Tibial nerve (tissue), 4 donors: Measurements from ENCODE around the gene SLC30A1. TPM values are rescaled to one million over a fixed set of nuclear protein-coding genes. Genes with fewer than 3 reads are reported as not detected.

Source experiments
- DNase-seq, 2 donors: peaks; one replicate each; pipeline ENCODE4 v3.0.0-alpha.2; 2019; ENCODE audit warnings: low spot score in 2 of 2
- H3K27ac ChIP-seq, 4 donors: fragments of 200-600 bp; sonication (generic) in 3 of 4; one replicate each; pipeline ENCODE4 v1.5.1; 2017 to 2019; ENCODE audit warnings: mild to moderate bottlenecking in 1 of 4
- H3K27me3 ChIP-seq, 2 donors: fragments of 200-600 bp; sonication (generic) in 1 of 2; one replicate each; pipeline versions ENCODE4 v1.5.1 to v1.6.0; 2017 to 2019
- H3K36me3 ChIP-seq, 3 donors: fragments of 200-600 bp; sonication (generic); one replicate each; pipeline ENCODE4 v1.5.1; 2018 to 2019
- H3K4me1 ChIP-seq, 4 donors: fragments of 200-600 bp; sonication (generic) in 3 of 4; one replicate each; pipeline ENCODE4 v1.5.1; 2017 to 2019
- H3K4me3 ChIP-seq, 4 donors: fragments of 200-600 bp; sonication (generic) in 3 of 4; one replicate each; pipeline ENCODE4 v1.5.1; 2017 to 2019; ENCODE audit warnings: mild to moderate bottlenecking in 1 of 4, moderate library complexity in 1 of 4
- H3K9me3 ChIP-seq, 4 donors: fragments of 200-600 bp; sonication (generic) in 3 of 4; one replicate each; pipeline ENCODE4 v1.5.1; 2017 to 2019
- EP300 ChIP-seq, 2 donors: sonication (generic); formaldehyde crosslinking; IDR thresholded peaks; one replicate each; pipeline ENCODE4 v1.6.1; 2017; ENCODE audit warnings: antibody characterized with exemption in 2 of 2, mild to moderate bottlenecking in 1 of 2
- POLR2A ChIP-seq, 2 donors: fragments of 450-650 bp; IDR thresholded peaks; one replicate each; pipeline ENCODE4 v1.6.1; 2017; ENCODE audit warnings: antibody characterized with exemption in 2 of 2, mild to moderate bottlenecking in 2 of 2, moderate library complexity in 2 of 2
- WGBS, 2 donors: methylation state at CpG; one replicate each; pipeline ENCODE4 v1.1.5; 2018; 5-methylcytosine and 5-hydroxymethylcytosine counted together
- total RNA-seq, 4 donors: library from RNA; depleted of rRNA; stranded (reverse); fragments of >200 nt; gene quantifications; one replicate each; pipeline ENCODE4 v1.1.0, GENCODE V29; 2016
- TF ChIP-seq, protein P1 (sequence below), 5 experiments: fragments of 200-600 bp in 3 of 5; fragments of 450-650 bp in 2 of 5; sonication (generic) in 3 of 5; IDR thresholded peaks; one replicate each; pipeline ENCODE4 v1.5.1; 2016 to 2019; ENCODE audit warnings: antibody characterized with exemption in 5 of 5, mild to moderate bottlenecking in 3 of 5, moderate library complexity in 2 of 5

The SLC30A1 gene
- total RNA-seq, 4 donors from 2014 or later: 11.7 to 17.9 (median 16.9) TPM

DNA sequence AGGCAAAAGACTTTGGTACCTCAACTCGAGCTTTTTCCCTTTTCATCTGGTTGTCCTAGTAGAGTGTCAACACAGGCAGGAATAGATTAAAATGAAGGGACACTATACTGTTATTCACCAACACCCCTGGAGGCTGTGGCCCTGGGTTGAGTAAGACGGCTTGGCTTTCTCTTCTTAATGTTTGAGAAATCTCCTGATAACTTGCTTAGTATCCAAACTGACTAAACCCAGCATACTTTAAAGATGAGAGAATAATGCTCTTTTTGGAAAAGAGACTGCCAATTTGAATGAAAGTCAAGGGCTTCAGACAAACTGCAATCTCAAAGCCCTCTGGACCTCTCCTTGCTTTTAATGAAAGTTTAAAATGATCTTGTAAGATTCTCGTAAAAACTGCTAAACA lies 2.6 kb upstream of the SLC30A1 start:
- TF ChIP-seq, protein P1, sequence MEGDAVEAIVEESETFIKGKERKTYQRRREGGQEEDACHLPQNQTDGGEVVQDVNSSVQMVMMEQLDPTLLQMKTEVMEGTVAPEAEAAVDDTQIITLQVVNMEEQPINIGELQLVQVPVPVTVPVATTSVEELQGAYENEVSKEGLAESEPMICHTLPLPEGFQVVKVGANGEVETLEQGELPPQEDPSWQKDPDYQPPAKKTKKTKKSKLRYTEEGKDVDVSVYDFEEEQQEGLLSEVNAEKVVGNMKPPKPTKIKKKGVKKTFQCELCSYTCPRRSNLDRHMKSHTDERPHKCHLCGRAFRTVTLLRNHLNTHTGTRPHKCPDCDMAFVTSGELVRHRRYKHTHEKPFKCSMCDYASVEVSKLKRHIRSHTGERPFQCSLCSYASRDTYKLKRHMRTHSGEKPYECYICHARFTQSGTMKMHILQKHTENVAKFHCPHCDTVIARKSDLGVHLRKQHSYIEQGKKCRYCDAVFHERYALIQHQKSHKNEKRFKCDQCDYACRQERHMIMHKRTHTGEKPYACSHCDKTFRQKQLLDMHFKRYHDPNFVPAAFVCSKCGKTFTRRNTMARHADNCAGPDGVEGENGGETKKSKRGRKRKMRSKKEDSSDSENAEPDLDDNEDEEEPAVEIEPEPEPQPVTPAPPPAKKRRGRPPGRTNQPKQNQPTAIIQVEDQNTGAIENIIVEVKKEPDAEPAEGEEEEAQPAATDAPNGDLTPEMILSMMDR (IDR thresholded peaks at IDR 0.05): no peak
- TF ChIP-seq EP300 (IDR thresholded peaks at IDR 0.05) (peak in 1 of 2 donors; percentile 25), POLR2A (IDR thresholded peaks at IDR 0.05) (no peak)
- 54 to 57% methylated on average over 3 of the region's 3 CpGs for WGBS, 2 donors
- no peaks in the 10 kb centered on the region for H3K27me3 ChIP-seq
- no peaks in the 10 kb centered on the region for H3K36me3 ChIP-seq
- H3K9me3 ChIP-seq: no peaks in the 10 kb centered on the region
- no peak overlapping the region for H3K4me3 ChIP-seq
- H3K4me1 ChIP-seq: peaks cover 0 to 24% (median 6%) of the 10 kb centered on the region in 4 donors
- DNase-seq: no peak
- H3K27ac ChIP-seq: peak overlapping the region in 2 of 4 donors; percentile 83 to 96

DNA sequence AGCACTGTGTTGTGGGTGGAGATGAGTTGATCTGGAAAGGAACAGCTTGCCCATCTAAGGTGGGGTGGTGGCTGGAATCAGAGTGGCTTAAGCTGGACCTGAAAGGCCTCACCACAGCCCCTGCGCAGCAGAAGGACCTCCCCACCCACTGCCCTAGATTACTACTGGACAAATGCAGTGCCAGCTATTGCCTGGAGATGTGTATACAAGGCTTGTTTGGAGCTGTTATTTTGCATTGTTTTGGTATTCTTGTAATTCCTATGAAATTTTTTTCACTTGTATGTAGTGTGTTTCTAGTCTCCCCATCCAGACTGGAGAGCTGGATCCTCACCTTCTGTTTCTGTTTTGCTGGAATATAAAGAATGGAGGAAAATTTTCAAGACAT lies 1.3 kb upstream of the SLC30A1 start:
- Histone ChIP-seq H3K27me3 (no peaks in the 10 kb centered on the region), H3K4me1 (peaks cover 0 to 37% (median 14%) of the 10 kb centered on the region in 4 donors), H3K4me3 (no peak overlapping the region), H3K27ac (peak overlapping the region in 3 of 4 donors; percentile 83 to 96 (median 92)), H3K9me3 (no peaks in the 10 kb centered on the region), H3K36me3 (peaks cover 0 to 6% (median 0%) of the 10 kb centered on the region in 3 donors)
- no peak for TF ChIP-seq EP300 (IDR thresholded peaks at IDR 0.05)
- no peak for TF ChIP-seq POLR2A (IDR thresholded peaks at IDR 0.05)
- TF ChIP-seq, protein P1 (IDR thresholded peaks at IDR 0.05): no peak
- 76 to 81% methylated on average over 1 of the region's 1 CpG for WGBS, 2 donors
- DNase-seq: no peak

DNA sequence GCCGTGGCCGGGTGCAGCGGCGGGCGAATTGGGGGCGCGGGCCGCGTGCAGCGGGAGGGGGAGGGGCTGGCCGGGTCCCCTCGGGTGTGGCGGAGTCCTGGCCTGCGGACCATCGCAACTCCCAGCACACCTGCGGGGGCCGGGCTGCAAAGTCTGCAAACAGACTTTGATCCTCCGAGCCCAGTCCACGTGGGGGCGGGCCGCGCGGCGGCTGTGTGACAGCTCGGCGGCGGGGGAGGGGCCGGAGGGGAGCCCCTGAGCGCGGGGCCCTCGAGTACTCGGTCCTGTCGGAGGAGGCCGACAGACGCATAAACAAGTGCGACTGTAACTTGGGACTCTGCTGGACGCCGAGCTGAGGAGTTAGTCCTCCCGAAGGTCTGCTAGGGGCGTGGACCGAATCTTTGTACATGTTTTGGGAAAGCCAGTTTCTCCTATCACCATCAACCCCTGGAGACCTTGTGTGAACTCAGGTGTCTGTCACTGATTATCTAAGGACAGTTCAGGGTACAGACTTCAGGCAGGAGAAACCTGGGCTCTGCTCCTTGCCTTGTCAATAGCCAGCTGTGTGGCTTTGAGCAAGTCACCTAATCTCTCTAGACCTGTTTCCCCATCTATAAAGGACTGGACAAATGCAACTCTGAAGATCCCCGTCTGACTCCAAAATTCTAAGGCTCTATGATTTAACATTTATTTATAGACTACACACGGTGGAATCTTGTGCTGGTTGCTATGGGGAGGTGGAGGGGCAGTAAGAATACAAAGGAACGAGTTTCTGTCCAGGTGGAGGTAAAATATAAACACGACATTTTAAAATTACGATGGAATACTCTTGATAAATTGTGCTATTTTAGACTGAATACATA lies 710 bp upstream of the SLC30A1 start:
- H3K27ac ChIP-seq: peak overlapping the region; percentile 83 to 96 (median 92)
- peak in 1 of 2 donors; percentile 61 for DNase-seq
- peak overlapping the region; percentile 57 to 94 (median 76) for H3K4me3 ChIP-seq
- WGBS, 2 donors: 15 to 40% methylated on average over 6 to 15 of the region's 46 CpGs
- H3K36me3 ChIP-seq: peaks cover 0 to 12% (median 0%) of the 10 kb centered on the region in 3 donors
- TF ChIP-seq, protein P1 (IDR thresholded peaks at IDR 0.05): no peak
- TF ChIP-seq POLR2A (IDR thresholded peaks at IDR 0.05) (no peak), EP300 (IDR thresholded peaks at IDR 0.05) (no peak)
- H3K4me1 ChIP-seq: peaks cover 0 to 43% (median 18%) of the 10 kb centered on the region in 4 donors
- H3K9me3 ChIP-seq: no peaks in the 10 kb centered on the region
- H3K27me3 ChIP-seq: no peaks in the 10 kb centered on the region

DNA sequence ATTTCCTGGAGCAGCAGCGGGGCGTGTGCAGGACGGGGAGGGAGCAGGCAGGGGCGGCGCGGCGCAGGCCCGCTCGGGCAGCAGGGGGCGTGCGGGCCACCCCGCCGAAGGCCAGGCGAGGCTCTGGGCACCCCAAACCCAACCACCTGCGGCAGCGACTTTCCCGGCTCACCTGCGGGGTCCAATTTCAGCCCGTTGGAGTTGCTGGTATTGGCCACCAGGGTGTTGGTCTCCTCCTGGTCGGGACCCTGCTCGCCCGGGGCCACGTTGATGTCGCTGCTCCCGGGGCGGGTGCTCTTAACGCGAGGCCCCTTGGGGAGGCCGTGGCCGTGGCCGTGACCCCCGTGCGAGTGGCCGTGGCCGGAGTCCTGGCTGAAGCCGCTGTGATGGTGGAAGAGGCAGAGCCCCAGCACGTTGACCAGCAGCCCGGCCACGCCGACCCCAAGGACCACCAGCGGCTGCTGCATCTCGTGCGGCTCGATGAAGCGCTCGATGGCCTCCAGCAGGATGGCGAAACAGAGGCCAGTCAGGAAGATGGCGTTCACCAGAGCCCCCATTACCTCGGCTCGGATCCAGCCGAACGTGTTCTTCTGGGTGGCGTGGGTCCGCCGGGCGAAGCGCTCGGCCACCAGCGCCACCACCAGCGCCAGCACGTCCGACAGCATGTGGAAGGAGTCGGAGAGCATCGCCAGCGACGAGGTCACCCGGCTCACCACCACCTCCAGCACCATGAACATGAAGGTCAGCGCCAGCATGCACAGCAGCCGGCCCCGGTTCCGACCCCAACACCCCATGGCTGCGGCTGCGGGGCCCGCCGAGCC lies 932 bp downstream of the SLC30A1 start:
- Histone ChIP-seq H3K36me3 (peaks cover 0 to 23% (median 0%) of the 10 kb centered on the region in 3 donors), H3K27me3 (no peaks in the 10 kb centered on the region), H3K4me1 (peaks cover 0 to 49% (median 21%) of the 10 kb centered on the region in 4 donors), H3K9me3 (no peaks in the 10 kb centered on the region), H3K4me3 (peak overlapping the region; percentile 71 to 94 (median 84)), H3K27ac (peak overlapping the region; percentile 91 to 98 (median 94))
- peak; percentile 47 to 50 for DNase-seq
- 0% methylated on average over 22 to 55 of the region's 75 CpGs for WGBS, 2 donors
- TF ChIP-seq, protein P1 (IDR thresholded peaks at IDR 0.05): peak; percentile 88 to 94 (median 92)
- no peak for TF ChIP-seq POLR2A (IDR thresholded peaks at IDR 0.05)
